ENCODE results near the gene SEZ6L. TPM values are rescaled to one million over a fixed set of nuclear protein-coding genes. Genes with fewer than 3 reads are reported as not detected.

Gene SEZ6L
- polyA plus RNA-seq, 1 donor from 2014 or later: 31.9 TPM

- Histone ChIP-seq H2AFZ (ENCODE audit: low read depth, low read length) (no peak overlapping the region), H3K79me2 (replicated peaks; ENCODE audit: insufficient read depth, low read length) (no peaks in the 10 kb centered on the region), H3K9ac (ENCODE audit: low read length) (no peak overlapping the region), H3F3A (ENCODE audit: insufficient read depth, low read length, poor library complexity, severe bottlenecking) (no peaks in the 10 kb centered on the region), H4K20me1 (ENCODE audit: insufficient read depth) (no peaks in the 10 kb centered on the region), H3K9me3 (ENCODE audit: low read length) (no peaks in the 10 kb centered on the region), H3K4me3 (ENCODE audit: low read length) (no peak overlapping the region), H3K9me2 (ENCODE audit: insufficient read depth, low read length) (no peaks in the 10 kb centered on the region), H3K27ac (ENCODE audit: low read length) (no peak overlapping the region), H3K36me3 (ENCODE audit: insufficient read depth, low read length) (no peaks in the 10 kb centered on the region), H3K4me2 (ENCODE audit: low read length) (no peak overlapping the region), H3K27me3 (ENCODE audit: insufficient read depth, low read depth, low read length) (no peaks in the 10 kb centered on the region)
- no peak for TF ChIP-seq CTCF (IDR thresholded peaks at IDR 0.05; ENCODE audit: poor library complexity, severe bottlenecking)
- TF ChIP-seq EP300 (conservative IDR thresholded peaks at IDR 0.05; ENCODE audit: poor library complexity, severe bottlenecking): no peak
- TF ChIP-seq REST (IDR thresholded peaks at IDR 0.05; ENCODE audit: borderline replicate concordance): no peak
- TF ChIP-seq RAD21 (conservative IDR thresholded peaks at IDR 0.05): no peak
- no peak for TF ChIP-seq SMC3 (conservative IDR thresholded peaks at IDR 0.05; ENCODE audit: poor library complexity)
- no peak for TF ChIP-seq MXI1 (conservative IDR thresholded peaks at IDR 0.05; ENCODE audit: poor library complexity, severe bottlenecking)
- TF ChIP-seq POLR2AphosphoS5 (IDR thresholded peaks at IDR 0.05): no peak
- TF ChIP-seq TAF1 (IDR thresholded peaks at IDR 0.05; ENCODE audit: low read depth): no peak
- no peak for TF ChIP-seq EZH2 (IDR thresholded peaks at IDR 0.05; ENCODE audit: borderline replicate concordance, insufficient read depth, low read length, poor library complexity, severe bottlenecking)
Measured at GRCh38 chr22:26273011-26273675, 103.9 kb downstream of the SEZ6L start.

GRCh38 chr22:26276529-26277160 lies 107.4 kb downstream of the SEZ6L start:
- no peak overlapping the region for H3K9ac ChIP-seq (ENCODE audit: low read length)
- H4K20me1 ChIP-seq (ENCODE audit: insufficient read depth): no peaks in the 10 kb centered on the region
- no peak overlapping the region for H3K27ac ChIP-seq (ENCODE audit: low read length)
- no peaks in the 10 kb centered on the region for H3K79me2 ChIP-seq (replicated peaks; ENCODE audit: insufficient read depth, low read length)
- no peaks in the 10 kb centered on the region for H3F3A ChIP-seq (ENCODE audit: insufficient read depth, low read length, poor library complexity, severe bottlenecking)
- no peak overlapping the region for H2AFZ ChIP-seq (ENCODE audit: low read depth, low read length)
- H3K9me2 ChIP-seq (ENCODE audit: insufficient read depth, low read length): no peaks in the 10 kb centered on the region
- H3K4me3 ChIP-seq (ENCODE audit: low read length): no peak overlapping the region
- H3K9me3 ChIP-seq (ENCODE audit: low read length): no peaks in the 10 kb centered on the region
- no peaks in the 10 kb centered on the region for H3K36me3 ChIP-seq (ENCODE audit: insufficient read depth, low read length)
- no peak overlapping the region for H3K4me2 ChIP-seq (ENCODE audit: low read length)
- TF ChIP-seq TAF1 (IDR thresholded peaks at IDR 0.05; ENCODE audit: low read depth) (no peak), MXI1 (conservative IDR thresholded peaks at IDR 0.05; ENCODE audit: poor library complexity, severe bottlenecking) (no peak), CTCF (IDR thresholded peaks at IDR 0.05; ENCODE audit: poor library complexity, severe bottlenecking) (no peak), REST (IDR thresholded peaks at IDR 0.05; ENCODE audit: borderline replicate concordance) (no peak), EP300 (conservative IDR thresholded peaks at IDR 0.05; ENCODE audit: poor library complexity, severe bottlenecking) (no peak), SMC3 (conservative IDR thresholded peaks at IDR 0.05; ENCODE audit: poor library complexity) (no peak), EZH2 (IDR thresholded peaks at IDR 0.05; ENCODE audit: borderline replicate concordance, insufficient read depth, low read length, poor library complexity, severe bottlenecking) (no peak), POLR2AphosphoS5 (IDR thresholded peaks at IDR 0.05) (no peak), RAD21 (conservative IDR thresholded peaks at IDR 0.05) (no peak)
- no peaks in the 10 kb centered on the region for H3K27me3 ChIP-seq (ENCODE audit: insufficient read depth, low read depth, low read length)

All from neural cell (in vitro differentiated cells).